HCT116 (cell line): ENCODE data around the gene CALHM1. TPM values are rescaled to one million over a fixed set of nuclear protein-coding genes. Genes with fewer than 3 reads are reported as not detected.

Source experiments
- ATAC-seq: fragments of 200-7000 bp; cut with Tn5 transposase; 2 replicates; pipeline ENCODE4 v1.9.1; 2020; ENCODE audit warnings: mild to moderate bottlenecking, moderate library complexity
- BruUV-seq: library from RNA; stranded (reverse); fragments of 400-500 nt; replicated peaks from 2 replicates; lab custom pipeline; 2021; lab: Mats Ljungman, UMichigan
- CTCF ChIA-PET: fragments of 300-600 bp; sonication (Branson Sonifier 250); formaldehyde crosslinking; loops from one replicate; lab custom pipeline; 2021; ENCODE audit warnings: antibody characterized with exemption; lab: Charles Lee
- POLR2A ChIA-PET: fragments of 300-600, 350-600 bp; sonication (Branson Sonifier 250); formaldehyde crosslinking; loops from one replicate; lab custom pipeline; 2021; ENCODE audit warnings: antibody characterized with exemption; lab: Charles Lee
- RAD21 ChIA-PET, 2 experiments: fragments of 300-600 bp; sonication (Branson Sonifier 250); formaldehyde crosslinking; loops; one replicate each; lab custom pipeline; 2023; ENCODE audit warnings: low total read pairs in 2 of 2; ENCODE audit not compliant: uncharacterized antibody in 2 of 2, unreplicated experiment in 2 of 2, low non-redundant PET in 1 of 2; lab: Charles Lee
- DNase-seq: peaks from one replicate; pipeline ENCODE4 v3.0.0-alpha.2; 2010; ENCODE audit warnings: low read depth, low spot score
- H2AFZ ChIP-seq: fragments of 200-600 bp; shearing (Covaris generic), sonication (generic); 2 replicates; pipeline ENCODE4 v1.6.1; 2017; ENCODE audit warnings: low read depth, mixed run types, mixed read lengths, antibody characterized with exemption, low read length; ENCODE audit not compliant: poor library complexity, severe bottlenecking
- H3K27ac ChIP-seq: 2 replicates; pipeline ENCODE4 v1.5.1; 2012; ENCODE audit warnings: low read depth, low read length
- H3K27me3 ChIP-seq: fragments of 200-600 bp; sonication (generic); 2 replicates; pipeline ENCODE4 v1.6.1; 2016; ENCODE audit warnings: mixed run types, low read length, mixed read lengths; ENCODE audit not compliant: insufficient read depth
- H3K36me3 ChIP-seq, 2 experiments: fragments of 200-500 bp in 1 of 2; fragments of 200-600 bp in 1 of 2; sonication (Bioruptor generic) in 1 of 2; sonication (generic) in 1 of 2; 2 replicates each; pipeline versions ENCODE4 v1.5.1 to v1.6.1; 2014 to 2016; ENCODE audit warnings: low read length in 2 of 2, inconsistent platforms in 1 of 2, mixed read lengths in 1 of 2, mixed run types in 1 of 2; ENCODE audit not compliant: insufficient read depth in 2 of 2, control insufficient read depth in 1 of 2
- H3K4me1 ChIP-seq, 2 experiments: fragments of 200-600 bp in 1 of 2; sonication (generic) in 1 of 2; 2 replicates each; pipeline versions ENCODE4 v1.5.1 to v1.6.1; 2012 to 2017; ENCODE audit warnings: low read length in 2 of 2, inconsistent platforms in 1 of 2, mild to moderate bottlenecking in 1 of 2, mixed read lengths in 1 of 2, mixed run types in 1 of 2, moderate library complexity in 1 of 2; ENCODE audit not compliant: insufficient read depth in 2 of 2, control insufficient read depth in 1 of 2
- H3K4me2 ChIP-seq: fragments of 200-600 bp; sonication (generic); 2 replicates; pipeline ENCODE4 v1.6.1; 2017; ENCODE audit warnings: mixed run types, low read length, mixed read lengths
- H3K4me3 ChIP-seq, 2 experiments: fragments of 200-600 bp in 1 of 2; sonication (generic) in 1 of 2; replicated peaks in 1 of 2; 2 replicates each; pipeline ENCODE4 v1.5.1; 2011 to 2016; ENCODE audit warnings: low read length in 2 of 2, control low read depth in 1 of 2, low read depth in 1 of 2, mild to moderate bottlenecking in 1 of 2, mixed read lengths in 1 of 2, mixed run types in 1 of 2
- H3K79me2 ChIP-seq: fragments of 200-600 bp; sonication (generic); 2 replicates; pipeline ENCODE4 v1.6.1; 2017; ENCODE audit warnings: mild to moderate bottlenecking, mixed run types, low read length, moderate library complexity, mixed read lengths; ENCODE audit not compliant: insufficient read depth
- H3K9ac ChIP-seq: fragments of 200-600 bp; sonication (generic); 2 replicates; pipeline ENCODE4 v1.6.1; 2016; ENCODE audit warnings: low read length, mixed read lengths
- H3K9me2 ChIP-seq: fragments of 200-600 bp; sonication (generic), shearing (Covaris generic); 2 replicates; pipeline ENCODE4 v1.6.1; 2017; ENCODE audit warnings: mixed run types, mild to moderate bottlenecking, moderate library complexity; ENCODE audit not compliant: insufficient read depth
- H3K9me3 ChIP-seq, 2 experiments: fragments of 200-500 bp in 1 of 2; fragments of 200-600 bp in 1 of 2; sonication (Bioruptor generic) in 1 of 2; sonication (generic) in 1 of 2; 2 replicates each; pipeline ENCODE4 v1.6.1; 2014 to 2017; ENCODE audit warnings: low read length in 2 of 2, mixed read lengths in 2 of 2, inconsistent platforms in 1 of 2, low read depth in 1 of 2, mild to moderate bottlenecking in 1 of 2, mixed run types in 1 of 2, moderate library complexity in 1 of 2; ENCODE audit not compliant: control insufficient read depth in 1 of 2, insufficient read depth in 1 of 2
- H4K20me1 ChIP-seq: fragments of 200-600 bp; sonication (generic), shearing (Covaris generic); 2 replicates; pipeline ENCODE4 v1.6.1; 2017; ENCODE audit warnings: mixed run types, mild to moderate bottlenecking, moderate library complexity; ENCODE audit not compliant: insufficient read depth
- CBX3 ChIP-seq: IDR thresholded peaks from 2 replicates; pipeline ENCODE4 v1.6.1; 2012; ENCODE audit warnings: low read depth
- CTCF ChIP-seq, 3 experiments: fragments of 200-600 bp in 1 of 3; sonication (generic) in 1 of 3; IDR thresholded peaks in 2 of 3; conservative IDR thresholded peaks in 1 of 3; 2 replicates each; pipeline ENCODE4 v1.5.1; 2012 to 2017; ENCODE audit warnings: low read depth in 2 of 3, low read length in 2 of 3, antibody characterized with exemption in 1 of 3, borderline replicate concordance in 1 of 3, control low read depth in 1 of 3, mild to moderate bottlenecking in 1 of 3, mixed read lengths in 1 of 3, mixed run types in 1 of 3, moderate library complexity in 1 of 3; ENCODE audit not compliant: insufficient read depth in 1 of 3
- EZH2 ChIP-seq: fragments of 200-600 bp; sonication (generic); IDR thresholded peaks from 2 replicates; pipeline ENCODE4 v1.6.1; 2017; ENCODE audit warnings: antibody characterized with exemption, mixed run types
- EZH2phosphoT487 ChIP-seq: fragments of 200-600 bp; IDR thresholded peaks from 2 replicates; pipeline ENCODE4 v1.6.1; 2018; ENCODE audit warnings: antibody characterized with exemption, borderline replicate concordance
- POLR2A ChIP-seq: IDR thresholded peaks from 2 replicates; pipeline ENCODE4 v1.7.0; 2011; ENCODE audit warnings: borderline replicate concordance; ENCODE audit not compliant: insufficient read depth, insufficient read length; ENCODE audit errors: extremely low read depth
- POLR2AphosphoS5 ChIP-seq: IDR thresholded peaks from 2 replicates; pipeline ENCODE4 v1.6.1; 2011; ENCODE audit warnings: mild to moderate bottlenecking, low read depth, low read length, moderate library complexity
- RAD21 ChIP-seq: IDR thresholded peaks from 2 replicates; pipeline ENCODE4 v1.6.1; 2012; ENCODE audit warnings: low read depth, mild to moderate bottlenecking
- SRF ChIP-seq: IDR thresholded peaks from 2 replicates; pipeline ENCODE4 v1.6.1; 2012; ENCODE audit warnings: low read depth
- YY1 ChIP-seq: IDR thresholded peaks from 2 replicates; pipeline ENCODE4 v1.6.1; 2011; ENCODE audit warnings: low read length, low read depth, moderate library complexity, mild to moderate bottlenecking; ENCODE audit not compliant: insufficient replicate concordance; ENCODE audit errors: extremely low read depth
- intact Hi-C: fragments of 100-400 bp; cut with micrococcal nuclease; formaldehyde crosslinking; loops from 2 replicates; pipeline ENCODE4 v1.10.0; 2022
- total RNA-seq: library from RNA; stranded (reverse); gene quantifications from one replicate; pipeline ENCODE4 v1.2.1, GENCODE V29; 2021; ENCODE audit not compliant: unreplicated experiment

The CALHM1 gene
- total RNA-seq, 1 experiment from 2014 or later, result not detected

- Histone ChIP-seq H3K9me3 (no peaks in the 10 kb centered on the region), H2AFZ (no peak overlapping the region), H3K9ac (no peak overlapping the region), H3K27me3 (no peaks in the 10 kb centered on the region), H3K4me3 (no peak overlapping the region), H3K9me2 (no peaks in the 10 kb centered on the region), H3K4me2 (peak overlapping the region; percentile 7; the same call in 1 of the 2 replicates), H3K27ac (no peak overlapping the region), H3K79me2 (peaks cover 9% of the 10 kb centered on the region; the same call in 1 of the 2 replicates), H4K20me1 (no peaks in the 10 kb centered on the region), H3K36me3 (peaks cover 47 to 53% of the 10 kb centered on the region in 2 experiments), H3K4me1 (peaks cover 11 to 52% of the 10 kb centered on the region in 2 experiments; a peak in 3 of 4 replicates)
- TF ChIP-seq POLR2AphosphoS5, result no peak
- TF ChIP-seq POLR2A, result no peak
- TF ChIP-seq YY1, result no peak
- TF ChIP-seq RAD21, result no peak
- no peak for TF ChIP-seq CBX3
- TF ChIP-seq CTCF (IDR thresholded peaks at IDR 0.05 in 2 of 3, conservative IDR thresholded peaks at IDR 0.05 in 1 of 3; ENCODE audit: borderline replicate concordance in 1 of 3, insufficient read depth in 1 of 3, low read depth in 2 of 3, low read length in 2 of 3), result no peak
- TF ChIP-seq EZH2phosphoT487, result no peak
- TF ChIP-seq EZH2, result no peak
- no peak for TF ChIP-seq SRF
- ChIA-PET CTCF (no interaction called here), RAD21 (interaction anchor here in 1 of 2 experiments (0.7 kb wide), 1 partner anchor 17 kb away, joined by 3 read pairs; no protein-coding TSS in a partner anchor), POLR2A (no interaction called here)
- ATAC-seq (no peak), DNase-seq (no peak)
- intact Hi-C loops, result no loop called here
- BruUV-seq, result no TSS peak
Observed at GRCh38 chr10:103448746-103449145, 10.0 kb downstream of the CALHM1 start.
